Neural cell (in vitro differentiated cells): Measurements from ENCODE around the gene EFS.

Source experiments
- CTCF ChIP-seq: fragments of 450-650 bp; IDR thresholded peaks from 2 replicates; pipeline ENCODE4 v1.5.1; 2014; ENCODE audit warnings: antibody characterized with exemption, mild to moderate bottlenecking, moderate library complexity; ENCODE audit not compliant: poor library complexity, severe bottlenecking
- EP300 ChIP-seq: fragments of 450-650 bp; conservative IDR thresholded peaks from 2 replicates; pipeline ENCODE4 v1.6.1; 2014; ENCODE audit warnings: antibody characterized with exemption, mild to moderate bottlenecking, moderate library complexity; ENCODE audit not compliant: poor library complexity, severe bottlenecking
- POLR2AphosphoS5 ChIP-seq: IDR thresholded peaks from 2 replicates; pipeline ENCODE4 v1.6.1; 2012
- REST ChIP-seq: IDR thresholded peaks from 2 replicates; pipeline ENCODE4 v1.6.1; 2012; ENCODE audit warnings: borderline replicate concordance

DNA sequence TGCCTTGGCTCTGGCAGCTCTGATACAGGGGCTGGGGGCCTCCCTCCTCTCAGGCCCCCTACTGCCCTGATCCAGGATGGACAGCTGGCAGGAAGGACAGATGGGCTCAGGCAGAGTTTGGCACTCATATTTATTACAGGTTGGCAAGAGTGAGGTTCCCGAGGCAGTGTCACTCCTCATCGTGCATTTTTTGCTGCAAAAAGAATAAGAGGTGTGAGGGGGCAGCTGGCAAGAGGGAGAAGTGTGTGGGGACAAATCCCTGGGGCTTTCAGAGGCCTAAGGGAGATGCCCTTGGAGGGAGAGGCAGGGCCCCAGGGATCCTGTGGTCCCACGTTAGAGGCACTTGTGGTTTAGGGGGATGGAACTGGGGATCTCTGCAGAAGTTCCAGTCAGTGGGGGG is 16.9 kb upstream of the EFS start:
- no peak for TF ChIP-seq CTCF
- no peak for TF ChIP-seq REST
- no peak for TF ChIP-seq POLR2AphosphoS5
- TF ChIP-seq EP300: no peak
